Measurements from ENCODE around the gene PI4KA. TPM values are rescaled to one million over a fixed set of nuclear protein-coding genes. Genes with fewer than 3 reads are reported as not detected.

Gene PI4KA
- total RNA-seq, 2 donors from 2014 or later = 46.7 to 55.1 TPM

GRCh38 chr22:20807315-20807752, 51.3 kb downstream of the PI4KA start:
- no peak overlapping the region for H3K27ac ChIP-seq
- H3K4me1 ChIP-seq = no peaks in the 10 kb centered on the region
- no peak overlapping the region for H3K4me3 ChIP-seq
- TF ChIP-seq CTCF (IDR thresholded peaks at IDR 0.05) = no peak
- DNase-seq (ENCODE audit: low spot score) = no peak
- H3K36me3 ChIP-seq = peaks cover 85% of the 10 kb centered on the region
- H3K27me3 ChIP-seq = no peaks in the 10 kb centered on the region
- no peaks in the 10 kb centered on the region for H3K9me3 ChIP-seq

DNA sequence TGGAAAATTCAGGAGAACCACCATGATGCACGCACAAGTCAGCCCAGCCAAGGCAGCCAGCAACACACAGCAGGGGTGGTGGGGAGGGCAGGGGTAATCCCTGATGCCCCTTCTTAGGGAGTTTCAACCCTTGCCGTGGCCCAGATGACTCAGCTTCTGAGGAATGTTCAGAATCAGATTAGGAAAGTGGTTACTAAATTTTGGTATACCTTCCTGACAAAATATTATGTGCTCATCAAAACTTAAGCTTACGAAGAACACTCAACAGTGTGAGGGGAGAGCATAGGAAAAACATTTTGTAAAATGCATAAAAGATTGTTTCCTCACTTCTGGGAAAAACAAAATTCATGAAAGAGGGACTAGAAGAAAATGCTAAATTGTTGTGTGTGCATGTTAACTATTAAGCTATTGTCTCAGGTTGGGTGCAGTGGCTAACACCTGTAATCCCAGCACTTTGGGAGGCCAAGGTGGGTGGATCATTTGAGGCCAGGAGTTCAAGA, 52.6 kb downstream of the PI4KA start:
- H3K27ac ChIP-seq = no peak overlapping the region
- H3K36me3 ChIP-seq = peaks cover 92% of the 10 kb centered on the region
- no peaks in the 10 kb centered on the region for H3K4me1 ChIP-seq
- no peaks in the 10 kb centered on the region for H3K9me3 ChIP-seq
- no peaks in the 10 kb centered on the region for H3K27me3 ChIP-seq
- DNase-seq (ENCODE audit: low spot score) = no peak
- TF ChIP-seq CTCF (IDR thresholded peaks at IDR 0.05) = no peak
- no peak overlapping the region for H3K4me3 ChIP-seq

- DNase-seq (ENCODE audit: low spot score) = no peak
- H3K27me3 ChIP-seq = no peaks in the 10 kb centered on the region
- H3K9me3 ChIP-seq = no peaks in the 10 kb centered on the region
- H3K4me3 ChIP-seq = no peak overlapping the region
- no peak for TF ChIP-seq CTCF (IDR thresholded peaks at IDR 0.05)
- no peaks in the 10 kb centered on the region for H3K4me1 ChIP-seq
- H3K27ac ChIP-seq = no peak overlapping the region
- peaks cover 93% of the 10 kb centered on the region for H3K36me3 ChIP-seq
These were observed 54.0 kb downstream of the PI4KA start for GRCh38 chr22:20804650-20805049.

DNA sequence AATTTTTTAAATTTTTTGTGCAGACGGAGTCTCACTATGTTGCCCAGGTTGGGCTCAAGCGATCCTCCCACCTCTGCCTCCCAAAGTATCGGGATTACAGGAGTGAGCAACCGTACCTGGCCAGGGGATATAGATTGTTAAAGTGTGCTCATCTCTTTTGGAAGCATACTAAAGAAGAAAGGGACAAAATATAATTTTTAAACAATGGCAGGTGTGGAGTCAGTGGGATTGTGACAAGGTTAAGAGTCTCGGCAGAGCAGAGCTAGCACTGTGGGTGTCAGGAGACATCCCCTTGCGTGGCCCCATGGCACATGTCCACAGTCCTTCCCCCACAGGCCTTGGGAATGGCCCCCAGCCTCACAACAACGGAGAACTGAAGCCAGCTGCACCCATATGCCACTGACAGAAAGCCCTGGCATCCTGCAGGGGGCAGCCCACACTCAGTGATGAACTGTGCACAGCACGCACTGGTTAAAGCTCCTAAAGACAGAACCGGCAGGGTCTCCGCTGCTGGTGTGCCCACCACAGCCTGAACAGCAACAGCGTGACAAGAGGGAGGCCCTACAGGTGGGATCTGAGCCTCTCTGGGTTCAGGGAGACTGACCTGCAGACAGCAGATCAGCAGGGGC, 54.8 kb downstream of the PI4KA start:
- DNase-seq (ENCODE audit: low spot score) = no peak
- H3K4me3 ChIP-seq = no peak overlapping the region
- H3K36me3 ChIP-seq = peaks cover 95% of the 10 kb centered on the region

GRCh38 chr22:20802922-20803553, 55.6 kb downstream of the PI4KA start:
- Histone ChIP-seq H3K36me3 (peaks cover 95% of the 10 kb centered on the region), H3K4me3 (no peak overlapping the region), H3K9me3 (no peaks in the 10 kb centered on the region), H3K4me1 (no peaks in the 10 kb centered on the region), H3K27me3 (no peaks in the 10 kb centered on the region), H3K27ac (no peak overlapping the region)
- TF ChIP-seq CTCF (IDR thresholded peaks at IDR 0.05) = no peak
- no peak for DNase-seq (ENCODE audit: low spot score)

More for the DNA sequence above, 54.8 kb downstream of the PI4KA start:
- Histone ChIP-seq H3K9me3 (no peaks in the 10 kb centered on the region), H3K27ac (no peak overlapping the region), H3K4me1 (no peaks in the 10 kb centered on the region), H3K27me3 (no peaks in the 10 kb centered on the region)
- TF ChIP-seq CTCF (IDR thresholded peaks at IDR 0.05) = peak; percentile 17 to 52
